GM12875 (cell line): ENCODE measurements around the gene RAP1GDS1.
"Not testable (repeated sequence)": the region's sequence is repeated elsewhere in the genome, so short reads cannot be mapped to it uniquely, and the experiment has no call there.

Experiments
- H3K4me3 ChIP-seq: one replicate; pipeline ENCODE4 v1.5.1; 2011; ENCODE audit warnings: low read depth, low read length, control low read depth
- CTCF ChIP-seq: IDR thresholded peaks from 2 replicates; pipeline ENCODE4 v1.5.1; 2011; ENCODE audit warnings: low read depth, mild to moderate bottlenecking, control low read depth, inconsistent platforms, low read length, moderate library complexity, borderline replicate concordance; ENCODE audit not compliant: insufficient read depth

The RAP1GDS1 gene

DNA sequence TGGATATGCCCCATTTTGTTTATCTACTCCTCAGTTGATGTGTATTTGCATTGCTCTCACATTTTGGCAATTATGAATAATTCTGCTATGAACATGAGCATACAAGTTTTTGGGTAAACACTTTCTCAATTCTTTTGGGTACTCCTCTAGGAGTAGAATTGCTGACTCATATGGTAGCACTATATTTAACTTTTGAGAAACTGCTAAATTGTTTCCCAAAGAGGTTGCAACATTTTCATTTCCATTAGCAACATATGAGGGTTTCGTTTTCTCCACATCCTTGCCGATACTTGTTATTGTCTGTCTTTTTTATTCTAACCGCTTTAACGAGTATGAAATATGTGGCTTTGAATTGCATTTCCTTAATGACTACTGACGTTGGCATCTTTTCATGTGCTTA lies 211.9 kb downstream of the RAP1GDS1 start:
- no peak overlapping the region for H3K4me3 ChIP-seq
- TF ChIP-seq CTCF = no peak

DNA sequence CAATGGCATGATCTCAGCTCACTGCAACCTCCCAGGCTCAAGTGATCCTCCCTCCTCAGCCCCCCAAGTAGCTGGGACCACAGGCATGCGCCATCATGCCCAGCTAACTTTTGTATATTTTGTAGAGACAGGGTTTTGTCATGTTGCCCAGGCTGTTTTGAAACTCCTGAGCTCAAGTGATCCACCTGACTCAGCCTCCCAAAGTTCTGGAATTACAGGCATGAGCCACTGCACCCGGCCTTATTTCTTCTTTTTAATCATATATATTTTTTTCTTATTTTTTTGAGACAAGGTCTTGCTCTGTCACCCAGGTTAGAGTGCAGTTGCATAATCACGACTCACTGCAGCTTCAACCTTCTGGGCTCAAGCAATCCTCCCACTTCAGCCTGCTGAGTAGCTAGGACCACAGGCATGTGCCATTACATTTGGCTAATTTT lies 213.2 kb downstream of the RAP1GDS1 start:
- no peak for TF ChIP-seq CTCF
- no peak overlapping the region for H3K4me3 ChIP-seq

- TF ChIP-seq CTCF = no peak
Observed at GRCh38 chr4:98476891-98477290, 215.7 kb downstream of the RAP1GDS1 start.

DNA sequence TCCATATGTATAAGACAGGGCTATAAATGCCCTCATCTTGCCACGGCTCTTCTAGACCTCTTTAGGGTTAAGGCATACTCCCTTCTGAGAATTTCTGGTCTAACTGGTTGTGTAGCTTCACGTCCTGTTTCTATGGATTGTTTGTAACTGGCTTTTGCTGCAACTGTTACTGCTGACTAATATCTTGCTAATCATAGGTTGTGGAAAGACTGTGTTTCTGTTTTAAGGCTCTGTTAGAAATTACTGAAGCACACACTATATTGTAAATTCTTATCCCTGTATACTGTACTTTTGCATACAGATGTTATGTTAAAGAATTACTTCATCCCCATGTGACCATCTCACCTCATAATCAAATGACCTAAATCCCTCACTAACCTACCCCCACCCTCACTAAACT lies 218.4 kb downstream of the RAP1GDS1 start:
- not testable (repeated sequence) for H3K4me3 ChIP-seq

More at GRCh38 chr4:98476891-98477290, 215.7 kb downstream of the RAP1GDS1 start:
- H3K4me3 ChIP-seq = no peak overlapping the region

- H3K4me3 ChIP-seq = no peak overlapping the region
- no peak for TF ChIP-seq CTCF
Observed at GRCh38 chr4:98480535-98480934, 219.4 kb downstream of the RAP1GDS1 start.

DNA sequence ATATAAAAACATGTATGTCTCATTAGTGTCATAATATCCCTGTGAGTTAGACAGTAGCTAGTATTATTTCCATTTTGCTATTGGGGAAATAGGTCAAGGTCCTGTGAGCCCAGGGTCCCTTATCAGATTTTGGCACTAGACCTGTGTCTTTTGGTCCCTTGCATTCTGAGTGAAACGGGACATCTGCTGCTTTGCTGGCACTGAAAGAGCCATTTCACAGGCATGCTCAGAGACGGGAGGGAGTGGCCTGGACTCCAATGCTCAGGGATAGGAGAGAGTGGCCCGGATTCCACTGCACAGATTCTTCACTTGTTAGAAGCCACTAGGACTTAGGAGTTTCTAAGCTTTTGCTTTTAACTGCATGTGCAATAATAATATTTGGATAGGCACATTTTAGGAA lies 220.0 kb downstream of the RAP1GDS1 start:
- no peak overlapping the region for H3K4me3 ChIP-seq
- no peak for TF ChIP-seq CTCF

DNA sequence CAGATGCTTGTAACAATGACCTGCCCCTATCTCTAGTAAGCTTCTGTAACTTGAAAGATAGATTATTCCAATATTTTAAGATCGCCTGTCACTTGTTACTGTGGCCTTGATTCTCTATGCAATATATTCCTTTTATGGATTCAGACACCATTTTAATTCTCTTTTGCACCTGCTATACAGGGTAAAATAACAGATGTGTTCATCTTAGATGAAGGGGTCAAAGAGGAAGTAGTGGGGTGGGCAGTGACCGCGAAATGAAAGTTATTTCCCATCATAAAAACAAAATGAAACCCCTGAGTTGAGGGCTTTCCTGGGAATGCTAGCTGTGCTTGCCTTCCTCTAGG lies 221.3 kb downstream of the RAP1GDS1 start:
- no peak overlapping the region for H3K4me3 ChIP-seq
- no peak for TF ChIP-seq CTCF
